ENCODE results near the gene SCYGR1.
"Not testable (repeated sequence)": the region's sequence is repeated elsewhere in the genome, so short reads cannot be mapped to it uniquely, and the experiment has no call there.

SCYGR1 gene

DNA sequence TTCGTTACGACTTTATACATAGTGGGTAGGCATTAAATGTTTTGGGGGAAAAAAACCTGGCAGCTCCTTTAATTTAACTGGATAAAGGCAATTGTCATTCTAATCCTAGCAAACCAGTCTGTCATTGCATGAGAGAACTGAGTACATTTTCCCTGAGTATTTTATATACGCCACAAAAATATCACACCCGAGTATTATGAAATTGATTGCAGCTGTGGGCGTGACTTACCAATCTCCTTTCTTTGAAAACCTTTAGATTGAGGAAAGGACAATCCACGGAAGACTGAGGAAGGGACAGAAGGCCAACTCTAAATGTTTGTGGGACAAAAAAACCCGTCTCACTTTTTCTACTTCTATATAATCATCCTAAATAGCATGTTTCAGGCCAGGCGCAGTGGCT lies 17.7 kb downstream of the SCYGR1 start:
- no peak for DNase-seq (ENCODE audit: low read depth)

DNA sequence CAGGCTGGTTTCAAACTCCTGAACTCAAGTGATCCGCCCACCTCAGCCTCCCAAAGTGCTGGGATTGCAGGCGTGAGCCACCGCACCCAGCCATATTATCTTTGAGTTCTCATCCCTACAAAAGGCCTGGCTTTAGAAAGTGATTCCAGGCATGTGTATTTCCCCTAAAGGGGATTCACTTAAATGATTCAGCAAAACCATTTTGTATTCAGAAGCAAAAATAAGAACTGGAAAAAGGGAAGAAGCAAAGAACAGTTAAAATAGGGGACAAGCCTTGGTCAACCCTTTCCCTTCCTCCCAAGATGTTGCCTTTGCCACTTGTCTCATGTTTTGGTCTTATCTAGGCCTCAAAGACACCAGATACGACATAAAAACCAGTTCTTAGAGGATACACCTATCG lies 19.2 kb downstream of the SCYGR1 start:
- no peak for DNase-seq (ENCODE audit: low read depth)

DNA sequence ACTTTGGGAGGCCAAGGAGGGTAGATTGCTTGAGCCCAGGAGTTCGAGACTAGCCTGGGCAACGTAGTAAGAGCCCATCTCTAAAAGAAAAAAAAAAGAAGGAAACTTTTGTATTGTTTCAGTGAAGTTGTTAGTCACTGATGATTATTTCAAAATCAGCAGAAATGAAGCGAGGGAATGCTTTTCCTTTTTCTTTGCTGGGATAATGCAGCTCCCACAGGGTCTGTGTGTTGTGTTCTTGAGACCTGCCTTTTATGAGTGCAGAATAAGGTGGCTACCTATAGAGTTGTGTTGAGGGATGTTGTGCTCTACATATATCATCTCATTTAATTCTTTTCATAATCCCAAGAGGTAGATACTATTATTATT lies 20.3 kb downstream of the SCYGR1 start:
- no peak for DNase-seq (ENCODE audit: low read depth)

DNA sequence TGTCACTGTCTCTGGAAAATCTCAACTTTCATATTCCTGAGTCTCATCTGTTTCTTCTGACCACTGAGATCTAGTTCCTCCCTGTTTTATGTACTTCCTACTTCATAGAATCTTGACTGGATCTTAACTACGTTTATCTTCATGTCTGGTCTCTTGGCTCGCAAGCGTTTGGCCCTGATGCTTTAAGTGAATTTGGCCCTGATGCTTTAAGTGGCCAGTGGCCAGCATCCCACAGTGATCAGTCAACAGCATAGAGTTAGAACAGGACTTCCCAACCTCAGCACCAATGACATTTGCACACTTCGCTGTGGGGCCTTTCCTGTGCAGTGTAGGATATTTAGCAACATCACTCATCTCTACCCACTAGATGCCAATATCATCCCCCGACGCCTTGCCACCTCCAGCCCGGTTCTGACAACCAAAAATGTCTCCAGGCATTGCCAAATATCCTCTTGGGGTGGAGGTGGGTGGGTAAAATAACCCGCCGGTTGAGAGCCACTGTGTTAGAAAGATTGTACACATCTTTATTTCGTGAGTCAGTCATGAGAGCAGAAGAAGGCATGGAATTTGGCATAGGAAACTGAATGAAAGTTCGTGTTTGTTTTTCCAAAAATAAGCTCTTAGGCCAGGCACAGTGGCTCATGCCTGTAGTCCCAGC lies 20.9 kb downstream of the SCYGR1 start:
- peak; percentile 51 for DNase-seq (ENCODE audit: low read depth)

DNA sequence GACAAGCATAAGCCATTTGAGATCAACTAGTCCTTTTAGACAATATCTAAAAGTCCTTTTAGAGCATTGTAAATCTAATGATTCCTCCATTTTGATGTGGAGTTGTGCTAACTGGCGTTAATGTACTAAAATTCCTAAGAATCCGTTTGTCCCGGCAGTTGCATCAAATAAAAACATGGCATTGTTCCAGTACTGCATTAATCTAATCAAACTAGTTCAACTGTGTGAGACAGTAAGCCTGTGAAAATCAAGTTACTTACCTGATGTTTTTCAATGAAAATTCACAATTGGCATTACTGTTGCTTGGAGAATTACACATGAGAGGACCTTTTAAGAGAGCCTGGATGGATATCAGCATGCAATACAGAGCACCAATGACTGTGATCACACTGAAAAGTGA lies 21.9 kb downstream of the SCYGR1 start:
- DNase-seq (ENCODE audit: low read depth): no peak

DNA sequence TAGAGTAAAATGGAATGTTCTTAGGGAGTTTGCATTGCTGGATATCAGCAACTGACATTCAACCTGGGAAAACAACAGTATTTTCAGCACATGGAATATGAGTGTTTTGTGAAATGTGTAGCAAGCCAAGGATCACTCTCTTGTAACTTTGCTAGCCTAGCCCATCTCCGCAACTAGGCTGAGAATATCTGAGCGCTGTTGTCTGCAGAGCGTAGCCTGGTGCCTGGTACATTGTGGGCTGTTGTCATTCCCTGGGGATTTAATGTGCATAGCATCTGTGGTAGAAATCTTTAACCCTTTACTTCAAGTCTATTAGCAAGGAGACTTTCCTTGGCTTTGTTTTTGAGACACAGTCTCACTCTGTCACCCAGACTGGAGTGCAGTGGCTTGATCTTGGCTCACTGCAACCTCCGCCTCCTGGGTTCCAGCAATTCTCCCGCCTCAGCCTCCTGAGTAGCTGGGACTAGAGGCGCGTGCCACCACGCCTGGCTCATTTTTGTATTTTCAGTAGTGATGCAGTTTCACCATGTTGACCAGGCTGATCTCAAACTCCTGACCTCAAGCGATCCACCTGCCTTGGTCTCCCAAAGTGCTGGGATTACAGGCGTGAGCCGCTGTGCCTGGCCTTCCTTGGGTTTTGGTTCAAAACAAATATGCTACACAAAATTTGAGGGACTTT lies 23.0 kb downstream of the SCYGR1 start:
- DNase-seq (ENCODE audit: low read depth): not testable (repeated sequence)

DNA sequence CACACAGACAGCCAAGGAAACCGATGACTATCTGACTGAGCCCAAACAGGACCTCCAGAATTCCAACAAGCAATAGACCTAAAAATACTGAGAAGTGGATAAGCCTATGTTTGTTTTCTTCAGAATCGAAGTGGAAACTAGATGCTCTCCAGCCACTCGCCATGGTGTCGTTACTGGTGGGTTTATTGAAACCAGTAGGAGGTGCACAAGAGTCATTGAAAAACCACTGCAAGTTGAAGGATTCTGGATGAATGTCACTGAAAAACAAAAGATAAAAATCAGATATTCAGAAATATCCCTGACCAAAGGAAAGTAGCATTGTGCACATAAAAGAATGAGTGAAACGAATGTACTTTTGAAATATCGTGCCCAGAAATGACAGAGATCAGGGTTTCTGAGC lies 24.0 kb downstream of the SCYGR1 start:
- no peak for DNase-seq (ENCODE audit: low read depth)

DNA sequence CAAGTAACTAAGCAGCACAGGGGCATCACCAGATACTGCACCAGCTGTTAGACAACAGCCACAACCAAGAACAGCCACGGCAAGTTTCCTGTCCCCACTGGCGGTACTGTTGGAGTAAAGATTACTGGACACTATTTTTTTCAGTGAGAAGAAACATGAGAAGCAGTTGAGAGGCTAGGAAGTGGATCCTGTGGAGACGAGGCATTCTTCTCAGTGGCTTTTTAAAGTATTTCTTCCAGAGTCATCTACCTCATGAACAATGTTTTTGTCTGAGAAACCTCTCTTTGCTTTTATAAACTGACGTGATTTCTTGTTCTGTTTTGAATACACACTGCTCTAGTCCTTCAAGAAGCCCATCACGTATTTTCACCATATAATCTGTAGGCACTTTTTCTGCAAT lies 27.4 kb downstream of the SCYGR1 start:
- no peak for DNase-seq (ENCODE audit: low read depth)

DNA sequence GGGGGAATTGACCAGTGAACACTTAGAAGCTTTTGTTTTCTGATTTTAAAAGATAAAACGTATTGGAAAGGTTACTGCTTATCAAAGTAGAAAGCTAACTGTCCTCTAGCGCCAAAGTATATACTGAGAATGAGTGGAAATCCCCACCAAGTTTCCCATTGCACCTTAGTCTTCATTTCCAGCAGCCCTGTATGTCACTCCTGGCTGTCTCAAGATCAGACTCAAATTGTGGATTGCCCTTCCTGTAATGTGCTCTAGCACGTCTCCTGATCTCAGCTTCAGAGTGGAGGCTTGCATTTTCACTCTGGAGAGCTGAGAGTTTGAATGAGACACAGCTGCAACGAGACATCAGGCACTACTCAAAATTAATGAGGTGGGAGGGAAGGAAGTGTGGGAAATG lies 36.1 kb downstream of the SCYGR1 start:
- DNase-seq (ENCODE audit: low read depth): no peak

DNA sequence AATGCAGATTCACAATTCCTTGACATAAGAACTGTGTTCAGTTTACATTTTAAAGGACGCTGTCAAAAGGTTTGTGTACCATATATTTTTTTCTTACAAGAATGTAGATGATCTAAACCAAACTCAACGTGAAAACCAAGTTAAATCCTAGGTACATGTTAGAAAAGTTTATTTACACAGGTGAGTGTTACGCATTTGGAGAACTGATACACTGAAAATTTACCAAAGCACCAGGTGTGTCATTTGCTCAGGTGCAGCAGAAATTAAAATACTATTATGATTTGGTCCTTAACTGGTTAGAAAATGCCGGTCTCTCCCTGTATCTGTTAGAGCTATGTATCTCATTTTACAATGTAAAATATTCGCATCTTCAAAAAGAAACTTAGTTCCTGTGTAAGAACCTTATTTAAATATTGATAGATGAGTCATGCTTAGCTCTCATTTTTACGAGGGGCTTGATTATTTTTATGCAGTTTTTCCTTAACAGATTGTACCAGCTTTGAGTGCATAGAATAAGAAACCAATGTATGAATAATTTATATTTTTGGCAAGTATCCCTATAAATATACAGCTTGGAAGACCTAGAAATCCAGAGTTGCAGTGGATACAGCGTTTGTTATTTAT lies 37.6 kb downstream of the SCYGR1 start:
- DNase-seq (ENCODE audit: low read depth): no peak

DNA sequence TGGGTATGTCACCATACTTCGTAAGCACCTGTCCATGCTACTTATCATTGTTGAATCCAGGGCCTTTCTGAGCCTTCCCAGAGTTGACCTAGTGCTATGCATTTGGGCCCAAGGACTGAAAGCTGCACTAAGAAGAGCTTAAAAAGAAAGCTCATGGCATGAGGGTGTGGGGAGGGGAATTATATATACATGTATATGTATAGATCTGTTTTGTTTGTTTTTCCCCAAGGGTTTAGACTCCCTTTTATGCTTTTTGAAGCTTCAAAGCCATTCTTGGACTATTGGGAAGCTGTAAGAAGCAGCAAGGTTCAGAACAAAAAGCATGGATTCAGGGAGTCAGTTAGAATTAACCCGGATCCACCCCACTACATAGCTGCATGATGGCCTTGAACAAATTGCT lies 39.4 kb downstream of the SCYGR1 start:
- no peak for DNase-seq (ENCODE audit: low read depth)

DNA sequence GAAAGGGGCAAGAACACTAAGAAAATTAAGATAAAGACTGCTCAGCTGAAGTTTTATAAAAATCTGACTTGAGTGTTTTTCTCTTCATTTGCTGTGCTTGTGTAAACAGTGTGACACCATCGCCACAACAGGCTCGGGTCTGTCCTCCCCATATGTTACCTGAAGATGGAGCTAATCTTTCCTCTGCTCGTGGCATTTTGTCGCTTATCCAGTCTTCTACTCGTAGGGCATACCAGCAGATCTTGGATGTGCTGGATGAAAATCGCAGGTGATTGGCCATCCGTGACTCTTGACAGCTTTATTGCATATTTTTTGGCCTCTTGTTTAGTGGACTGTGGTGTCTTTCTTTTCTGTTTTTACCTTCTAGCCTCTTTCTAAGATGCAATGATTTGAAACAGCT lies 40.6 kb downstream of the SCYGR1 start:
- no peak for DNase-seq (ENCODE audit: low read depth)

DNA sequence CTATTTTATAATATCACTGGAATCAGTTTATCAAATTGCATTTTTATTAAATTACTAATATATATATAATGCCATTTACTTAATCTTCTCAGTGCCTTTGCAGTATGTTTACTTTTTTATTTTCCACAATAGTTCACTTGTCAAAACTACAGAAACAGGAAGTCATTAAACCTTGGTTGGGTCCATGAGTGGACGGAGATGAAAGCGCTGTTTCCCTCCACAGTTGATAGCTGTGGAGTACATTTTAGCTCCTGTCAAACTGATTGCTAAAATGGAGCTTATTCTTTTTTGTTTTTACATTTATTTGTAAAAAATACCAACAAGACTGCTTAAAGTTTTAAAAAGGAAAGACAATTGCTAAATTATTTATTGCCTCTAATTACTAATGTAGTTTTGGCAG lies 43.5 kb downstream of the SCYGR1 start:
- no peak for DNase-seq (ENCODE audit: low read depth)

DNA sequence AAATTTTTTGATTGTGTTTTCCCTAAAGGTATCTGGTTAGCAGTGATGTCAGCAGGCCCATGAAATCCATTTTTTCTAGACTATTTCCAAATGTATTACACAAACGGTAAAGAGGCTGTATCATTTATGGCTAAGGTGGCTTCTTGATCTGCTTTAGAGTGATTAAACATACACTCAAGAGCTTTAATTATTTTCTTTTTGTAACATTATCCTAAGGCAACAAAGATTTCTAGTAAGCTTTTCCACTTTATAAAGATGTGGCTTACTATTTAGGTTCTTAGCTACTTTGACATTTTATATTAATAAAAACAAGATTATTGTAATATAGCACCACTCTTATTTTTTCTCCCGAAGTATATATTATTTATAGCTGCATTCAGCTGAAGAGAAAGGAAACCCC lies 46.2 kb downstream of the SCYGR1 start:
- DNase-seq (ENCODE audit: low read depth): no peak

DNA sequence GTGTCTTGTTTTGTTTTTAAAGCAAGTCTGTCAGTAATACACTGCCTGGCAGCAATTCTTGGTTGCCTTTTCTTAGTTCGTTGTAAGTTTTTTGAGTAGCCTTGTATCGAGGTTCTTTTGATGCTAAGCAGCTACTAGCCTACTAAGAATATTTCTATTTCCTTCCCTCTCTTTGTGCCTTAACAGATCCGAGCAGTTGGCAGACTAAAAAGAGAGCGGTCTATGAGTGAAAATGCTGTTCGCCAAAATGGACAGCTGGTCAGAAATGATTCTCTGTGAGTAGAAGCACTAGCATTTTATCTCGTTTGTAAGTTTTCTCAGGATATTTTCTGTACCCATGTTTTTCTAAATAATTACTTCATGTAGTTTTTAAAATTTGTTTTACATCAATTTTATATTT lies 47.6 kb downstream of the SCYGR1 start:
- DNase-seq (ENCODE audit: low read depth): no peak

DNA sequence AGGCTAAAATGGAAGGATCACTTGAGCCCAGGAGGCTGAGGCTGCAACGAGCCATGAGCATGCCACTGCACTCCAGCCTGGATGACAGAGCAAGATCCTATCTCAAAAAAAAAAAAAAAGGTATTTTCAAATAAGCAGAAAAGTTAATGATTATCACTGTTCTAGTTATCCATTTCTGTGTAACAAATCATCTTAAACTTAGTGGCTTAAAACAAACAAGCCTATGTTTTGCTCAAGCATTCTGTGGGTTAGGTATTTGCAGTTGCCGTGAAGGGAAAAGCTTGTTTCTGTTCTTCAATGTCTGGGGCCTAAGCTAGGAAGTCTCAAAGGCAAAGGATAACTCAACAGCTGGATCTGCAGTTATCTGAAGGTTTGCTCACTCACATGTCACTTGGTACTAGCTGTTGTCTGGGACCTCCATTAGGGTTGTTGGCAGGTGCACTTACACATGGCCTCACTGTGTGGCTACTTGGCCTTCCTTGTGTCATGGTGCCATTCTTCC lies 48.6 kb downstream of the SCYGR1 start:
- no peak for DNase-seq (ENCODE audit: low read depth)

Measured in non-pigmented ciliary epithelial cell (primary cell).